GM18873 (cell line): ENCODE measurements around the gene ADAMTS18.
"Not testable (repeated sequence)": the region's sequence is repeated elsewhere in the genome, so short reads cannot be mapped to it uniquely, and the experiment has no call there.

Experiments
- ATAC-seq: cut with Tn5 transposase; IDR thresholded peaks from one replicate; pipeline ENCODE4 v1.9.1; 2021; ENCODE audit warnings: mild to moderate bottlenecking, moderate library complexity, moderate number of reproducible peaks; ENCODE audit not compliant: unreplicated experiment, low FRiP score

The ADAMTS18 gene, protein sequence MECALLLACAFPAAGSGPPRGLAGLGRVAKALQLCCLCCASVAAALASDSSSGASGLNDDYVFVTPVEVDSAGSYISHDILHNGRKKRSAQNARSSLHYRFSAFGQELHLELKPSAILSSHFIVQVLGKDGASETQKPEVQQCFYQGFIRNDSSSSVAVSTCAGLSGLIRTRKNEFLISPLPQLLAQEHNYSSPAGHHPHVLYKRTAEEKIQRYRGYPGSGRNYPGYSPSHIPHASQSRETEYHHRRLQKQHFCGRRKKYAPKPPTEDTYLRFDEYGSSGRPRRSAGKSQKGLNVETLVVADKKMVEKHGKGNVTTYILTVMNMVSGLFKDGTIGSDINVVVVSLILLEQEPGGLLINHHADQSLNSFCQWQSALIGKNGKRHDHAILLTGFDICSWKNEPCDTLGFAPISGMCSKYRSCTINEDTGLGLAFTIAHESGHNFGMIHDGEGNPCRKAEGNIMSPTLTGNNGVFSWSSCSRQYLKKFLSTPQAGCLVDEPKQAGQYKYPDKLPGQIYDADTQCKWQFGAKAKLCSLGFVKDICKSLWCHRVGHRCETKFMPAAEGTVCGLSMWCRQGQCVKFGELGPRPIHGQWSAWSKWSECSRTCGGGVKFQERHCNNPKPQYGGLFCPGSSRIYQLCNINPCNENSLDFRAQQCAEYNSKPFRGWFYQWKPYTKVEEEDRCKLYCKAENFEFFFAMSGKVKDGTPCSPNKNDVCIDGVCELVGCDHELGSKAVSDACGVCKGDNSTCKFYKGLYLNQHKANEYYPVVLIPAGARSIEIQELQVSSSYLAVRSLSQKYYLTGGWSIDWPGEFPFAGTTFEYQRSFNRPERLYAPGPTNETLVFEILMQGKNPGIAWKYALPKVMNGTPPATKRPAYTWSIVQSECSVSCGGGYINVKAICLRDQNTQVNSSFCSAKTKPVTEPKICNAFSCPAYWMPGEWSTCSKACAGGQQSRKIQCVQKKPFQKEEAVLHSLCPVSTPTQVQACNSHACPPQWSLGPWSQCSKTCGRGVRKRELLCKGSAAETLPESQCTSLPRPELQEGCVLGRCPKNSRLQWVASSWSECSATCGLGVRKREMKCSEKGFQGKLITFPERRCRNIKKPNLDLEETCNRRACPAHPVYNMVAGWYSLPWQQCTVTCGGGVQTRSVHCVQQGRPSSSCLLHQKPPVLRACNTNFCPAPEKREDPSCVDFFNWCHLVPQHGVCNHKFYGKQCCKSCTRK (N-terminal part only)

DNA sequence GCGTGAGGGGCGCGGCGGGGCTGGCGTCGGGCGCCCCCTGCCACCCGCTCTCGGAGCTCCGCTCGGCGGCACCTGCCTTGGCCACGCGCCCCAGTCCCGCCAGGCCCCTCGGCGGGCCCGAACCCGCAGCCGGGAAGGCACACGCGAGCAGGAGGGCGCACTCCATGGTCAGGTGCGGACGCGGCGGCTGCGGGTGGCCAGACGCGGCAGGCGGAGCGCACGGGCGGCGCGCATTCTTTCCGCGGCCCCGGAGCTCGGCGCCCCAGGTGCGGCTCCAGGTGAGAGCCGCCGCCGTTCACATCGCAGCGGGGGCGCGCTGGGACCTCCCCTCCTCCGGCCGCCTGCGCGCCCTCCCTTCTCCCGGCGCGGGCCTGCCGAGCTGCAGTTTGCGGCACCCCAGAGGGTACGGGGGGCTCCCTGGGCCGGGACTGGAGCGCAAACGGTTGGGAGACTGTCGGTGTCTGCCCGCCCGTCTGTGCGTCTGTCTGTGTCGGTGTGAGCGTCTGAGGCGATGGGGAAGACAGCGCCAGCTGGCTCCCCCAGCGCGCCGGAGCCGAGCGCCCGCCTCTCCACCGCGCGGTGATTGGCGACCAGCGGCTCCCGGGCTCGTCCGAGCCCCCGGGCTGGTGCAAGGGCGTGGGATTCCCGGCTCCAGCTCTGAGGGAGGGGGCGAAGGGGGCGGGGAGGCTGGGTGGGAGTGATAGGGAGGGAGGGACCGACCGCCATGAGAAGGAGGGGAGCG is at the start of gene ADAMTS18:
ADAMTS18 (minus strand) TSS at position 505 of the 742 bp plus-strand sequence; CDS start at position 166, 339 bp downstream.
- no peak for ATAC-seq

DNA sequence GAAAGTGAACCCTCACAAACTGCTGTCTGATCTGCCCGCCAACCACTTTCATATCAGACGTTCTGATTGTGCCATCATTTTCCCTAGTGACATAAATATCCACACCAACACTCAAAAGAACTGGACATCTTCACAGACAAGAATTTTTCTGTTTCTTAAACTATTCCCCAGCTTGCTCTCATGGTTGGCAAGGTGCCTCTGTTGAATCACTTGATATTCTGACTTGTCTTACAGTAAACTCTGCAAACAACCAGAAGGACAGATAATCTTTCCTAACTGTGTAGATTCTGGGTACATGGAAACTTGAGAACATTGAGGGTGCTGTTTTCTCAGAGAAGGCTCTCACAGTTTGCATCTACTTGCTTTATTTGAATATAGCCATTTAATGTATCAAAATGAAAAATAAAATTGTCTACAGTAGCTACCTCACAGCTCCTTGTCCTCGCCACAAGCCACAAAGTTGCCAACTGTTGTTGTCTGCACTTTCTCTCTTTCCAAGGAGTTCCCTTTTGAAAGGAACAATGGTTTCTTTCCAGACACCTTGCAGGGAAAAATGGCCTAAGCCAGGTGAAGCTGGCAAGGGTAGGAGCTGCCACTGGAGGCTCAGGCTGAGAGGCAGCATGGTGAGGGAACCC is 46.0 kb upstream of the ADAMTS18 start:
- ATAC-seq = no peak

GRCh38 chr16:77472262-77472661 is 37.4 kb upstream of the ADAMTS18 start:
- ATAC-seq = no peak

DNA sequence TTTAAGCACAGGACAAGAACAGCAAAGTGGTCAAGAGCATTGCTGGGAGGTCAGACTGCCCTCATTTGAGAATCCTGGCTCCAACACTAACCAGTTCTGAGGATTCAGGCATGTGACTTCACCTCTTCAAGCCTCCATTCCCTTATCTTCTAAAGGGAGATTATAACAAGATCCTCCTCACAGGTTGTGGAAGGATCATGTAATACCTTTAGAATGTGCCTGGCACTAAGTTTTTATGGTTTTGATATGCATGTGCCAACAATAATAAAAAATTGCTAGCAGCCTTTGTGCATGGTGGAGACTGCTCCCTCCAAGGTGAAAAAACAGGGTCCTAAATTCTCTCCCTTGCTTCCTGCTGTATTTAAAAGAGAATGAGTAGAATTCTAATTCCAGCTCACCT is 36.0 kb upstream of the ADAMTS18 start:
- no peak for ATAC-seq

- ATAC-seq = no peak
Observed at GRCh38 chr16:77469634-77470033, 34.8 kb upstream of the ADAMTS18 start.

GRCh38 chr16:77468831-77469230 is 34.0 kb upstream of the ADAMTS18 start:
- ATAC-seq = no peak

DNA sequence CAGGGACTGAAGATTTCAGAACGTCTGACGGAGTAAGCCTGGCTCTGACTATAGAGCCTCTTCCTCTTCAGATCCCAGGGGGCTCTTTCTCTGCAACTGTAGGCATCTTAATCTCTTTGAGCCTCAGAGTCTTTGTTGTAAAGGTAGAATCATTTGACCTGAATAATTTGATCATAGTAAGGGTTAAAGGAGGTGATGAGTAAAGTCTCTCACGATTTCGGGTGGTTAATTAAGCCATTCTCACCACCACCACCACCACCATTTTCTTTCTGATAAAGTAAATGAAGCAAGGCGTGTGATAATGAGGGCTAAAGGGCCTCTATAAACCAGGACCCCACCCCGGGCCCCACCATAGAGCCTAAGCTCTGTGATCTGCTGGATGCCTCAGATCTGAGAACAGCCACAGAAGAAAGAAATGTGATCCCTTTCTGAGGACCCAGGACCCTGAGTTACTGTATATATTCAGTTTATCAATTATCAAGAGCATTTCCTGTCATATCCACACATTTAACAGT is 33.0 kb upstream of the ADAMTS18 start:
- no peak for ATAC-seq

DNA sequence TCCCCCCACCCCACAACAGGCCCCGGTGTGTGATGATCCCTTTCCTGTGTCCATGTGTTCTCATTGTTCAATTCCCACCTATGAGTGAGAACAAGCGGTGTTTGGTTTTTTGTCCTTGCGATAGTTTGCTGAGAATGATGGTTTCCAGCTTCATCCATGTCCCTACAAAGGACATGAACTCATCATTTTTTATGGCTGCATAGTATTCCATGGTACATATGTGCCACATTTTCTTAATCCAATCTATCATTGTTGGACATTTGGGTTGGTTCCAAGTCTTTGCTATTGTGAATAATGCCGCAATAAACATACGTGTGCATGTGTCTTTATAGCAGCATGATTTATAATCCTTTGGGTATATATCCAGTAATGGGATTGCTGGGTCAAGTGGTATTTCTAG is 28.8 kb upstream of the ADAMTS18 start:
- ATAC-seq = not testable (repeated sequence)

- no peak for ATAC-seq
Observed at GRCh38 chr16:77462894-77463293, 28.1 kb upstream of the ADAMTS18 start.

- no peak for ATAC-seq
Observed at GRCh38 chr16:77459534-77460254, 24.9 kb upstream of the ADAMTS18 start.

GRCh38 chr16:77457046-77457445 is 22.2 kb upstream of the ADAMTS18 start:
- no peak for ATAC-seq

DNA sequence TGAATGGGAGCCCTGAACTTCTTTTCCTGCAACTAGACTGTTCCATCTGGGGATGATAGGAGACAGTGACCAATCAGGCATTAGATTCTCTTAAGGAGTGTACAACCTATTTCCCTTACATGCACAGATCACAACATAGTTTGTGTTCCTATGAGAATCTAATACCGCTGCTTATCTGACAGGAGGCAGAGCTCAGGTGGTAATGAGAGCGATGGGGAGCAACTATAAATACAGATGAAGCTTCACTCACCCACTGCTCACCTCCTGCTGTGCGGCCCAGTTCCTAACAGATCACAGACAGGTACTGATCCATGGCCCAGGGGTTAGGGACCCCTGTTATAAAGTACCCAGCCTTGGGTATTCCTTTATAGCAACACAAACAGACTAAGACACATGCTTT is 17.4 kb upstream of the ADAMTS18 start:
- ATAC-seq = no peak

GRCh38 chr16:77450790-77451487 is 16.1 kb upstream of the ADAMTS18 start:
- ATAC-seq = no peak

GRCh38 chr16:77449208-77449607 is 14.4 kb upstream of the ADAMTS18 start:
- ATAC-seq = no peak

DNA sequence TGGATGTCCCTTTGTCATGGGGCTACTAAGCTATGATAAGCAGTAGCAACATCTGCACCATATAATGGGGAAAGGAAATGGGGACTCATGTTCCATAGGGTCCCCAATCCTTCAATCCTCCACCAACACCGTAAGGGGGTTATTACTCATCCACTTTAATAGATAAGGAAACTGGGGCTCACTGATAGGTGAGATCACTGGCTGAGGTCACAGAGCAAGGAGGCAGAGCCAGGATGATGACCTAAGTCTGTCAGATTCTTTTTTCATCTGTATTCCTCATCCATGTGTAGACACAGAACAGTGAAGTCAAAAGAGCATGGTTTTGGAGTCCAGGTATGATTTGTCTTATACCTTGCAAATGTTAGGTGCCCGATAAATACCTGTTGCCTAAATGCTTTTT is 10.5 kb upstream of the ADAMTS18 start:
- ATAC-seq = no peak

DNA sequence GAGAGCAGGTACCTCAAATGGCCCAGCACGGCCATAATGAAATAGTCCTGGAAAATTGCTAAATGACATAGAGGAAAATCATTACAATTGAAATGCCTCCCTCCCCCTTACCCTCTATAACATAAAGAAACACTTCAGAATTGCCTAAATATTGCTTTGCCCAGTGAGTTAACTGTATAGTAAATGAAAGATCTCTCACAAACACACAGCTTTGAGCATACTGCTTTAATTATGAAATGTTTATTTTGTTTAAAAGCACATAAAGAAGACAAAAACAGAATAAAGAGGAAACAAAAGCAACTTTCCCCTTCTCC is 9.3 kb upstream of the ADAMTS18 start:
- ATAC-seq = no peak

GRCh38 chr16:77443357-77444146 is 8.7 kb upstream of the ADAMTS18 start:
- no peak for ATAC-seq

DNA sequence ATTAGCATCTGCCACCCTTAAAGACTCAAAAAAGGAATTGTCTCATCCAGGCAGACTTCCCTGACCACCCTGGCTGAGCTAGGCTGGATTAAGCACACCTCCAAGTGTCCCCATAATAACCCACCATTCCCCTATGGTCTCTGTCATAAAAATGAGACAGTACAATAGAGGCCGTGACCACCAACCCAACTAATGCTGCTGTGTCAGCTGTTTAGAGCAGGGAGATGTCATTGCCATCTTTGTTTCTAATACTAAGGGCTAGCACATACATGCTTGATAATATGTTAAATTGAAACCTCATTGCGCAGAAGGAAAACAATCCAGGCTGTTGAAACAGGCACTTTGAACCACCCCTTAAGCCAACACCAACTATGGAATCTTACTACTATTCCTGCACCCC is 7.2 kb upstream of the ADAMTS18 start:
- no peak for ATAC-seq
